Measurements from ENCODE around the gene NYNRIN. TPM values are rescaled to one million over a fixed set of nuclear protein-coding genes. Genes with fewer than 3 reads are reported as not detected.

The NYNRIN gene
- total RNA-seq, 1 donor from 2014 or later: 15.5 TPM

DNA sequence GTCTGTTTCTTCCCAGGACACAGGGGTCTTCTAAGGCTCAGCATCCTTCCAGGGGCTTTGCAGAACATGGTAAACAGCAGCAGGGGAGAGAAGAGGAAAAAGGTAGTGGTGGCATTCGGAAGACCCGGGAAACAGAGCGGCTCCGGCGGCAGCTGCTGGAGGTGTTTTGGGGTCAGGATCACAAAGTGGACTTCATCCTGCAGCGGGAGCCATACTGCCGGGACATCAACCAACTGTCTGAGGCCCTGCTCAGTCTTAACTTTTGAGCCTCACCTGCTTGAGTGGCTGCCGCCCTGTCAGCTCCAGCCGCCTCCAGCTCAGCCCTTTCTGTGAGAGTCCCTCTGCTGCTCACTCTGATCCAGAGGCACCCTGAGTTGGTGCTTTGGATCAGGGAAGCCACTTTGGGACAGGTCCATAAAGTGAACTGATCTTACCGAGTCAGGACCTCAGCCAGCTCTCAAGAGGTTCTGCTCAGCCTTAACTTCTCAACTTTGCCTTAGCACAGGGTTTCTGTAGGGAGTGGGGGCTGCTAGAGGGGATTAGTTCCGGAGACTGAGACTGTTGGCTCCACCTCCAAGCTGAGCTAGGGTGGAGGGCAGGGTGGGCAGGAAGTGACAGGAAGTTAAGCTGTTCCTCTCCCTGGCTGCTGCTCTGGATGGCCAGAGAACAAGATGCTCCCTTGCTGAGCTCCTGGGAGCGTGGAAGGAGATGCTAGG lies 38.4 kb downstream of the NYNRIN start:
- DNase-seq (ENCODE audit: low spot score): no peak
- Histone ChIP-seq H3F3A (ENCODE audit: low read depth) (peaks cover 23% of the 10 kb centered on the region), H3K9ac (no peak overlapping the region), H3K4me1 (peaks cover 9% of the 10 kb centered on the region), H4K20me1 (ENCODE audit: low read depth) (peaks cover 24% of the 10 kb centered on the region), H3K79me2 (ENCODE audit: low read depth) (peaks cover 13% of the 10 kb centered on the region), H3K27me3 (no peaks in the 10 kb centered on the region), H3K27ac (no peak overlapping the region), H3K4me3 (no peak overlapping the region), H3K9me3 (ENCODE audit: low read depth) (no peaks in the 10 kb centered on the region), H3K36me3 (no peaks in the 10 kb centered on the region), H3K4me2 (no peak overlapping the region), H2AFZ (replicated peaks) (no peak overlapping the region)
- Mint-ChIP-seq H3K27me3 (ENCODE audit: insufficient read depth, low read depth) (peaks cover 9% of the 10 kb centered on the region), H3K27ac (no peak overlapping the region), H3K4me1 (peaks cover 12% of the 10 kb centered on the region), H3K36me3 (peaks cover 18% of the 10 kb centered on the region), H3K9me3 (no peaks in the 10 kb centered on the region), H3K4me3 (peak overlapping the region; percentile 58)
- TF ChIP-seq EZH2phosphoT487 (IDR thresholded peaks at IDR 0.05) (no peak), EZH2 (IDR thresholded peaks at IDR 0.05) (no peak)
- TF ChIP-seq, protein P1, sequence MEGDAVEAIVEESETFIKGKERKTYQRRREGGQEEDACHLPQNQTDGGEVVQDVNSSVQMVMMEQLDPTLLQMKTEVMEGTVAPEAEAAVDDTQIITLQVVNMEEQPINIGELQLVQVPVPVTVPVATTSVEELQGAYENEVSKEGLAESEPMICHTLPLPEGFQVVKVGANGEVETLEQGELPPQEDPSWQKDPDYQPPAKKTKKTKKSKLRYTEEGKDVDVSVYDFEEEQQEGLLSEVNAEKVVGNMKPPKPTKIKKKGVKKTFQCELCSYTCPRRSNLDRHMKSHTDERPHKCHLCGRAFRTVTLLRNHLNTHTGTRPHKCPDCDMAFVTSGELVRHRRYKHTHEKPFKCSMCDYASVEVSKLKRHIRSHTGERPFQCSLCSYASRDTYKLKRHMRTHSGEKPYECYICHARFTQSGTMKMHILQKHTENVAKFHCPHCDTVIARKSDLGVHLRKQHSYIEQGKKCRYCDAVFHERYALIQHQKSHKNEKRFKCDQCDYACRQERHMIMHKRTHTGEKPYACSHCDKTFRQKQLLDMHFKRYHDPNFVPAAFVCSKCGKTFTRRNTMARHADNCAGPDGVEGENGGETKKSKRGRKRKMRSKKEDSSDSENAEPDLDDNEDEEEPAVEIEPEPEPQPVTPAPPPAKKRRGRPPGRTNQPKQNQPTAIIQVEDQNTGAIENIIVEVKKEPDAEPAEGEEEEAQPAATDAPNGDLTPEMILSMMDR (IDR thresholded peaks at IDR 0.05): no peak

DNA sequence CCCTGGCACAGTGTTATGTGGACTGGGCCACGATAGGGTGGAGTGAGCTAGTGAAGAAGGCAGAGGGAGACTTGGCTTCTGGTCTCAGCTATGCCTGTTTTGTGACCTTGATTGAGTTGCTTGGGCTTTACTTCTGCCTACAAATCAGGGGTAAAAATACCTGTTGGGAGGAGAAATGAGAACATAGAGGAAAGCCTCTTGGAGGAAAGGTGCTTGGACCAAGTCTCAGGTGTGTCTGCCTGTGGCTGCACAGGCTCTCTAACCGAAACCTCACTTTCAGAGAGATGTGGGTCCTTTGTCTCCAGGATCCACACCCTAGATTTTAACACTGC lies 38.9 kb downstream of the NYNRIN start:
- no peak for DNase-seq (ENCODE audit: low spot score)
- H3K36me3 Mint-ChIP-seq: peaks cover 18% of the 10 kb centered on the region
- no peak overlapping the region for H3K27ac Mint-ChIP-seq
- H3K27me3 ChIP-seq: no peaks in the 10 kb centered on the region
- H3K4me1 Mint-ChIP-seq: peaks cover 12% of the 10 kb centered on the region
- H3K79me2 ChIP-seq (ENCODE audit: low read depth): peaks cover 13% of the 10 kb centered on the region
- no peak overlapping the region for H2AFZ ChIP-seq (replicated peaks)
- H3K36me3 ChIP-seq: no peaks in the 10 kb centered on the region
- no peak overlapping the region for H3K9ac ChIP-seq
- peaks cover 10% of the 10 kb centered on the region for H3K27me3 Mint-ChIP-seq (ENCODE audit: insufficient read depth, low read depth)
- no peaks in the 10 kb centered on the region for H3K9me3 Mint-ChIP-seq
- peaks cover 27% of the 10 kb centered on the region for H3F3A ChIP-seq (ENCODE audit: low read depth)
- no peak overlapping the region for H3K4me3 Mint-ChIP-seq
- TF ChIP-seq EZH2phosphoT487 (IDR thresholded peaks at IDR 0.05) (no peak), EZH2 (IDR thresholded peaks at IDR 0.05) (no peak)
- TF ChIP-seq, protein P1 (IDR thresholded peaks at IDR 0.05): no peak
- H4K20me1 ChIP-seq (ENCODE audit: low read depth): peaks cover 19% of the 10 kb centered on the region
- H3K4me3 ChIP-seq: no peak overlapping the region
- no peaks in the 10 kb centered on the region for H3K9me3 ChIP-seq (ENCODE audit: low read depth)
- no peak overlapping the region for H3K4me2 ChIP-seq
- H3K4me1 ChIP-seq: peaks cover 9% of the 10 kb centered on the region
- H3K27ac ChIP-seq: no peak overlapping the region

DNA sequence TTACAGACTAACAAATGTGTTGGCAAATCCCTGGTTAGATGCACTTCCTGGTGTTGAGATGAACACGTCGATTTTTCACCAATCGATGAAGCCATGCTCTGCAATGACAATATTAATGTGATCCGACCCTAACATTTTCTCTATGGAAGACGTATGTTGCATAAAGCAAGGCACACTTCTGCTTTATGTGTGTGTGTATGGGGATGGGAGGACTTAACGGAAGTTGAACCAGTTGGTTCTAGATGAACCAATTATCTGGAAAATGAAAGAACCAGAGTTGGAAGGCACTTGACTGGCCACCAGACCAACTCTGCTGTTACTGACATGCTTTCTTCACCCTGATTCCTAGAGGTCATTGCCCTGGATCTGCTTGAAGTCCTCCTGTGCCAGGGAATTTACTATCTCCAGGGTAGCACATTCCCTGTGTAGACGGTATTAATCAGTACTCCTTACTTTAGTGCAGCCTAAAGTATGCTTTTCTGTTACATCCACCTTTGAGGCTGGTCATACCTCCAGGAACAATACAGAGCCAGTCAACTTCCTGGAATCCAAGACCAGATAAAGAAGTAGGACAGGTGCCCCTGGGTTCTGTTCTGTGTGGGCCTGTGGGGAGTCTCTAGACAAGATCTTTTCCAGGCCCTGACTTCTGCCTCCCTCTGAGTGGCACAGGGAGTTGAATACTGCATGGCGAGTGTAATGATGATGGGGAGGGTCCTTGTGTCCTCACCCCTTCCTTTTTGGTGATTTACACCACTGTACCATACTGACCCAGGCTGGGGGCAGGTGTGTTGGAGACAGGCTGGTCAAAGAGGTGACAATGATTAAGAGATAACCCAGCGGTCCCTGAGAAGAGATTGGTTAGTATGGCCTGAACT lies 39.7 kb downstream of the NYNRIN start:
- Mint-ChIP-seq H3K27me3 (ENCODE audit: insufficient read depth, low read depth) (peaks cover 11% of the 10 kb centered on the region), H3K4me1 (peaks cover 14% of the 10 kb centered on the region), H3K9me3 (no peaks in the 10 kb centered on the region), H3K36me3 (peaks cover 16% of the 10 kb centered on the region), H3K4me3 (no peak overlapping the region), H3K27ac (no peak overlapping the region)
- H3K9ac ChIP-seq: no peak overlapping the region
- no peak for DNase-seq (ENCODE audit: low spot score)
- no peak overlapping the region for H3K27ac ChIP-seq
- H3K79me2 ChIP-seq (ENCODE audit: low read depth): peaks cover 18% of the 10 kb centered on the region
- no peaks in the 10 kb centered on the region for H3K9me3 ChIP-seq (ENCODE audit: low read depth)
- H3K4me1 ChIP-seq: peaks cover 9% of the 10 kb centered on the region
- H3K27me3 ChIP-seq: no peaks in the 10 kb centered on the region
- H4K20me1 ChIP-seq (ENCODE audit: low read depth): peaks cover 18% of the 10 kb centered on the region
- H3K4me2 ChIP-seq: no peak overlapping the region
- no peaks in the 10 kb centered on the region for H3K36me3 ChIP-seq
- no peak overlapping the region for H3K4me3 ChIP-seq
- TF ChIP-seq EZH2 (IDR thresholded peaks at IDR 0.05): no peak
- no peak for TF ChIP-seq EZH2phosphoT487 (IDR thresholded peaks at IDR 0.05)
- TF ChIP-seq, protein P1 (IDR thresholded peaks at IDR 0.05): no peak
- peaks cover 27% of the 10 kb centered on the region for H3F3A ChIP-seq (ENCODE audit: low read depth)
- no peak overlapping the region for H2AFZ ChIP-seq (replicated peaks)
